A549 (cell line): ENCODE results near the gene CSNK2A3. TPM values are rescaled to one million over a fixed set of nuclear protein-coding genes. Genes with fewer than 3 reads are reported as not detected.

Source experiments
- ATAC-seq, 2 experiments: fragments of 200-7000 bp in 1 of 2; fragments of >200 bp in 1 of 2; cut with Nextera tagmentation in 1 of 2; cut with Tn5 transposase in 1 of 2; 3 replicates each; pipeline versions ENCODE4 v1.8.0 to v1.9.1; 2018 to 2020; ENCODE audit warnings: mild to moderate bottlenecking in 1 of 2, moderate library complexity in 1 of 2
- CTCF ChIA-PET: fragments of 300-600 bp; sonication (Branson Sonifier 250); formaldehyde crosslinking; extraction: SDS; loops from one replicate; lab custom pipeline; 2021; ENCODE audit warnings: antibody characterized with exemption, inconsistent platforms; lab: Yijun Ruan, JAX
- POLR2A ChIA-PET: fragments of 350-600 bp; formaldehyde crosslinking; extraction: SDS; loops from one replicate; lab custom pipeline; 2021; ENCODE audit warnings: antibody characterized with exemption, inconsistent platforms; lab: Yijun Ruan, JAX
- DNase-seq, 2 experiments: peaks; one replicate each; pipeline versions ENCODE4 v3.0.0 to v3.0.0-alpha.2; 2011 to 2016; ENCODE audit warnings: low read depth in 1 of 2, low spot score in 1 of 2
- FAIRE-seq: peaks from 2 replicates; lab custom pipeline; 2011; peaks lifted over from hg19 to GRCh38; lab: Jason Lieb, UNC
- H3K27ac ChIP-seq, 2 experiments: fragments of >200 bp; sonication (Bioruptor Twin); formaldehyde crosslinking; 3 replicates each; pipeline ENCODE4 v1.5.1; 2016 to 2017
- H3K4me1 ChIP-seq: fragments of >200 bp; sonication (Bioruptor Twin); formaldehyde crosslinking; 3 replicates; pipeline ENCODE4 v1.6.1; 2016
- H3K4me2 ChIP-seq: fragments of >200 bp; sonication (Bioruptor Twin); formaldehyde crosslinking; 3 replicates; pipeline ENCODE4 v1.6.1; 2016
- H3K4me3 ChIP-seq: fragments of >200 bp; sonication (Bioruptor Twin); formaldehyde crosslinking; 3 replicates; pipeline ENCODE4 v1.5.1; 2016
- H3K9me3 ChIP-seq: fragments of >200 bp; sonication (Bioruptor Twin); formaldehyde crosslinking; 3 replicates; pipeline ENCODE4 v1.6.1; 2016
- BHLHE40 ChIP-seq: IDR thresholded peaks from 2 replicates; pipeline ENCODE4 v1.6.1; 2012; ENCODE audit warnings: low read depth, low read length, inconsistent platforms
- CBX2 ChIP-seq: fragments of 200-600 bp; sonication (generic); IDR thresholded peaks from 2 replicates; pipeline ENCODE4 v1.6.1; 2016; ENCODE audit warnings: low read depth, mild to moderate bottlenecking, borderline replicate concordance
- CBX8 ChIP-seq: fragments of 200-600 bp; sonication (generic); IDR thresholded peaks from 2 replicates; pipeline ENCODE4 v1.6.1; 2016
- CHD2 ChIP-seq: fragments of 150-350 bp; IDR thresholded peaks from 2 replicates; pipeline ENCODE4 v1.6.1; 2014; ENCODE audit warnings: low read length; ENCODE audit not compliant: partially characterized antibody
- EHF ChIP-seq: fragments of 250-450 bp; sonication (Bioruptor Pico); IDR thresholded peaks from 2 replicates; pipeline ENCODE4 v1.5.0; 2020; ENCODE audit warnings: mild to moderate bottlenecking
- EHMT2 ChIP-seq: fragments of 200-600 bp; sonication (generic); IDR thresholded peaks from 2 replicates; pipeline ENCODE4 v1.6.1; 2016; ENCODE audit warnings: antibody characterized with exemption, low read depth, mild to moderate bottlenecking, moderate library complexity
- ESRRA ChIP-seq: fragments of 150-350 bp; IDR thresholded peaks from 2 replicates; pipeline ENCODE4 v1.6.1; 2014; ENCODE audit warnings: mild to moderate bottlenecking, low read length, borderline replicate concordance
- FOSL2 ChIP-seq, 2 experiments: fragments of 450-650 bp in 1 of 2; fragments of >200 bp in 1 of 2; sonication (Bioruptor Twin) in 1 of 2; formaldehyde crosslinking; IDR thresholded peaks; 2 replicates each; pipeline versions ENCODE4 v1.5.0 to v1.6.1; 2016 to 2020; ENCODE audit warnings: mild to moderate bottlenecking in 1 of 2, moderate library complexity in 1 of 2
- HOXA7 ChIP-seq: fragments of 250-450 bp; sonication (Bioruptor Pico); IDR thresholded peaks from 2 replicates; pipeline ENCODE4 v1.5.0; 2020; ENCODE audit warnings: mild to moderate bottlenecking, moderate library complexity
- HOXB13 ChIP-seq: fragments of 250-450 bp; sonication (Bioruptor Pico); IDR thresholded peaks from 2 replicates; pipeline ENCODE4 v1.5.0; 2020; ENCODE audit warnings: low read depth, mild to moderate bottlenecking, moderate library complexity
- JUN ChIP-seq, 2 experiments: fragments of >200 bp; sonication (Bioruptor Twin); formaldehyde crosslinking; IDR thresholded peaks; 2 replicates in 1 of 2; 3 replicates in 1 of 2; pipeline ENCODE4 v1.6.1; 2016 to 2017
- JUNB ChIP-seq: fragments of >200 bp; sonication (Bioruptor Twin); formaldehyde crosslinking; IDR thresholded peaks from 2 replicates; pipeline ENCODE4 v1.6.1; 2016
- KDM5A ChIP-seq: fragments of 200-600 bp; sonication (generic); IDR thresholded peaks from 2 replicates; pipeline ENCODE4 v1.6.1; 2016; ENCODE audit warnings: antibody characterized with exemption, mild to moderate bottlenecking
- MAFK ChIP-seq: fragments of 450-650 bp; IDR thresholded peaks from 2 replicates; pipeline ENCODE4 v1.6.1; 2014; ENCODE audit not compliant: partially characterized antibody
- NFE2L2 ChIP-seq: fragments of 150-350 bp; conservative IDR thresholded peaks from 2 replicates; pipeline ENCODE4 v1.6.1; 2014; ENCODE audit warnings: low read length
- NR3C1 ChIP-seq: fragments of >200 bp; sonication (Bioruptor Twin); formaldehyde crosslinking; IDR thresholded peaks from 3 replicates; pipeline ENCODE4 v1.6.1; 2017
- POLR2A ChIP-seq: IDR thresholded peaks from 2 replicates; pipeline ENCODE4 v1.6.1; 2012; ENCODE audit warnings: mild to moderate bottlenecking, low read length
- RNF2 ChIP-seq: fragments of 200-600 bp; sonication (generic); IDR thresholded peaks from 2 replicates; pipeline ENCODE4 v1.6.1; 2016; ENCODE audit warnings: low read depth, mild to moderate bottlenecking, antibody characterized with exemption, moderate library complexity, borderline replicate concordance
- SREBF2 ChIP-seq: fragments of 450-650 bp; IDR thresholded peaks from 2 replicates; pipeline ENCODE4 v1.6.1; 2014; ENCODE audit warnings: mild to moderate bottlenecking, moderate library complexity
- TFCP2L1 ChIP-seq: fragments of 250-450 bp; sonication (Bioruptor Pico); IDR thresholded peaks from 2 replicates; pipeline ENCODE4 v1.5.0; 2021; ENCODE audit warnings: mild to moderate bottlenecking
- ZC3H11A ChIP-seq: fragments of 450-650 bp; IDR thresholded peaks from 2 replicates; pipeline ENCODE4 v1.6.1; 2014; ENCODE audit warnings: antibody characterized with exemption, mild to moderate bottlenecking
- ZFP36 ChIP-seq: fragments of 450-650 bp; IDR thresholded peaks from 2 replicates; pipeline ENCODE4 v1.6.1; 2014; ENCODE audit warnings: borderline replicate concordance; ENCODE audit not compliant: partially characterized antibody
- ZNF302 ChIP-seq: fragments of 250-450 bp; sonication (Bioruptor Pico); IDR thresholded peaks from 2 replicates; pipeline ENCODE4 v1.9.0; 2021; ENCODE audit warnings: inconsistent platforms, mild to moderate bottlenecking, moderate library complexity
- WGBS: methylation state at CpG from one replicate; pipeline ENCODE4 v1.1.6; 2017; ENCODE audit errors: missing lambda C conversion rate; 5-methylcytosine and 5-hydroxymethylcytosine counted together
- polyA plus RNA-seq, 4 experiments: library from polyadenylated mRNA; depleted of rRNA in 3 of 4; stranded (reverse); fragments of >200 nt; fragmentation: RNase III in 1 of 4; extraction: RNeasy Plus Mini Kit Qiagen cat#74134 plus additional on column Dnase treatment in 1 of 4; gene quantifications; 2 replicates in 3 of 4; 3 replicates in 1 of 4; pipeline ENCODE4 v1.2.3, GENCODE V29; 2011 to 2017
- TF ChIP-seq, protein P1 (sequence below): fragments of 450-650 bp; IDR thresholded peaks from 2 replicates; pipeline ENCODE4 v1.6.1; 2014; ENCODE audit warnings: antibody characterized with exemption
- TF ChIP-seq, protein P2 (sequence below): fragments of 250-450 bp; sonication (Bioruptor Pico); IDR thresholded peaks from 2 replicates; pipeline ENCODE4 v1.5.0; 2021; ENCODE audit warnings: mild to moderate bottlenecking, moderate library complexity, borderline replicate concordance
- TF ChIP-seq, protein P3 (sequence below): IDR thresholded peaks from 2 replicates; pipeline ENCODE4 v1.6.1; 2012
- TF ChIP-seq, protein P4 (sequence below): IDR thresholded peaks from 2 replicates; pipeline ENCODE4 v1.6.1; 2012; ENCODE audit warnings: low read depth, borderline replicate concordance

Gene CSNK2A3
- polyA plus RNA-seq, 2 of the 4 experiments (the other 2 are of a cell fraction) = 4.4 to 5.7 TPM

DNA sequence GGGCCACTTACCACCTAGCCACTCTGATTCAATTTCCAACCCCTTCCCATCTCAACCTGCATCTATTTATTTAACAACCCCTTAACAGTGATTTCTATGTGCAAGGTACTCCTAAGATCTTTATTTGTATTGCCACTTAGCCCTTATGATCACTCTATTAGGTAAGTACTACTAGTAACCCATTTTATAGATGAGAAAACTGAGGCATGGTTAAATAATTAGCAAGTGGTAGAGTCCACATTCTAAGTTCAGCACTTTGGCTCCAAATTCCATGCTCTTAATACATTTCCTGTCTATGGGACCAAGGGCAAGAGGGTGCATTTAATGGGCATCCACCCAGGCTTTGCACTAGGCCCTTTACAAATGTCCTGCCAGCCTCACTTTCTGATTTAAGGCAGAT lies 38.1 kb upstream of the CSNK2A3 start:
- TF ChIP-seq, protein P1, sequence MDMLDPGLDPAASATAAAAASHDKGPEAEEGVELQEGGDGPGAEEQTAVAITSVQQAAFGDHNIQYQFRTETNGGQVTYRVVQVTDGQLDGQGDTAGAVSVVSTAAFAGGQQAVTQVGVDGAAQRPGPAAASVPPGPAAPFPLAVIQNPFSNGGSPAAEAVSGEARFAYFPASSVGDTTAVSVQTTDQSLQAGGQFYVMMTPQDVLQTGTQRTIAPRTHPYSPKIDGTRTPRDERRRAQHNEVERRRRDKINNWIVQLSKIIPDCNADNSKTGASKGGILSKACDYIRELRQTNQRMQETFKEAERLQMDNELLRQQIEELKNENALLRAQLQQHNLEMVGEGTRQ = no peak
- TF ChIP-seq ZNF302 (no peak), EHF (CRISPR knock-in tag) (no peak), NR3C1 (no peak), MAFK (no peak), HOXA7 (CRISPR knock-in tag) (no peak), CBX8 (no peak), RNF2 (no peak), ZFP36 (no peak), CBX2 (no peak), KDM5A (no peak), CHD2 (no peak), BHLHE40 (no peak), SREBF2 (no peak), ESRRA (no peak), JUNB (no peak), JUN (IDR thresholded peaks at IDR 0.05) (no peak), EHMT2 (no peak)
- TF ChIP-seq, protein P2, sequence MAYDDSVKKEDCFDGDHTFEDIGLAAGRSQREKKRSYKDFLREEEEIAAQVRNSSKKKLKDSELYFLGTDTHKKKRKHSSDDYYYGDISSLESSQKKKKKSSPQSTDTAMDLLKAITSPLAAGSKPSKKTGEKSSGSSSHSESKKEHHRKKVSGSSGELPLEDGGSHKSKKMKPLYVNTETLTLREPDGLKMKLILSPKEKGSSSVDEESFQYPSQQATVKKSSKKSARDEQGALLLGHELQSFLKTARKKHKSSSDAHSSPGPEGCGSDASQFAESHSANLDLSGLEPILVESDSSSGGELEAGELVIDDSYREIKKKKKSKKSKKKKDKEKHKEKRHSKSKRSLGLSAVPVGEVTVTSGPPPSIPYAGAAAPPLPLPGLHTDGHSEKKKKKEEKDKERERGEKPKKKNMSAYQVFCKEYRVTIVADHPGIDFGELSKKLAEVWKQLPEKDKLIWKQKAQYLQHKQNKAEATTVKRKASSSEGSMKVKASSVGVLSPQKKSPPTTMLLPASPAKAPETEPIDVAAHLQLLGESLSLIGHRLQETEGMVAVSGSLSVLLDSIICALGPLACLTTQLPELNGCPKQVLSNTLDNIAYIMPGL (CRISPR knock-in tag) = no peak
- TF ChIP-seq, protein P3, sequence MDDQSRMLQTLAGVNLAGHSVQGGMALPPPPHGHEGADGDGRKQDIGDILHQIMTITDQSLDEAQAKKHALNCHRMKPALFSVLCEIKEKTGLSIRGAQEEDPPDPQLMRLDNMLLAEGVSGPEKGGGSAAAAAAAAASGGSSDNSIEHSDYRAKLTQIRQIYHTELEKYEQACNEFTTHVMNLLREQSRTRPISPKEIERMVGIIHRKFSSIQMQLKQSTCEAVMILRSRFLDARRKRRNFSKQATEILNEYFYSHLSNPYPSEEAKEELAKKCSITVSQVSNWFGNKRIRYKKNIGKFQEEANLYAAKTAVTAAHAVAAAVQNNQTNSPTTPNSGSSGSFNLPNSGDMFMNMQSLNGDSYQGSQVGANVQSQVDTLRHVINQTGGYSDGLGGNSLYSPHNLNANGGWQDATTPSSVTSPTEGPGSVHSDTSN = no peak
- no peak overlapping the region for H3K4me2 ChIP-seq
- H3K4me3 ChIP-seq = no peak overlapping the region
- DNase-seq (no peak), ATAC-seq (no peak), FAIRE-seq (no peak)
- ChIA-PET POLR2A (no interaction called here), CTCF (no interaction called here)
- H3K4me1 ChIP-seq = 0 out of 3 replicates have a peak, but pooled peaks cover 9% of the 10 kb centered on the region
- no peaks in the 10 kb centered on the region for H3K9me3 ChIP-seq
- H3K27ac ChIP-seq = no peak overlapping the region

DNA sequence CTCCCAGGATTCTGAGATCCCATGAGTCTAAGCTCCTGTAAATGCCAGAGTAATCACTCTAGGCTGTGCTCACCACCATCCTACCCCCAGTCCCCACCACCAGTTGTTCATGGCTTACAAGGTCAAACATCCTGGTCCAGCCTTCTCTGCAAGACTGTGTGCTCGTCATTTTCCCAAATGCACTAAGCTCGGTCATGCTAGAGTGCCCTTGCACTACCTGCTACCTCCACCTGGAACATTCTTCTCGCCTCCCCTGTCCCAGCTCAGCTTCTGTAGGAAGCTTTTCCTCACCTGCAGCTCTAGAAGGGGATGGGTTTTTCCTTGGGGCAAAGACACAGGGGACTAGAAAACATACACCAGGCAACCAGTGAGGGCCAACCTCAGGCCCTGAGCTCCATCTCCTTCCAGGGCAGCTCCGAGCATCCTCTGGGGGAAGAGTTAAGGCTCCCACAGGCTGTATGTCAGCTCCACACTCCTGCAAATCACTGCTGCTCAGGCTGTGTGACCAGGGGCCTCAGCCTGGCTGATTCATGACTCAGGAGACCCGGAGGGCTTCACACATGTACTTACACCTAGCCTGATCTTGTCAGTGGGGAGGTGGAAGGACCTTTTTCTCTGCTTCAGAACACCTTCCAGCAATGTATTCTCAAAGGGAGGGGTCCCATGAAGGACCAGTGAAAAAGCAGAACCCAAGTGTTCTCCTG lies 37.2 kb upstream of the CSNK2A3 start:
- no peak for TF ChIP-seq KDM5A
- no peak for TF ChIP-seq TFCP2L1
- no peak for TF ChIP-seq EHMT2
- TF ChIP-seq HOXA7 (CRISPR knock-in tag) = no peak
- no peak for TF ChIP-seq FOSL2 (IDR thresholded peaks at IDR 0.05)
- no peak for TF ChIP-seq FOSL2 (CRISPR knock-in tag; IDR thresholded peaks at IDR 0.05)
- TF ChIP-seq, protein P4, sequence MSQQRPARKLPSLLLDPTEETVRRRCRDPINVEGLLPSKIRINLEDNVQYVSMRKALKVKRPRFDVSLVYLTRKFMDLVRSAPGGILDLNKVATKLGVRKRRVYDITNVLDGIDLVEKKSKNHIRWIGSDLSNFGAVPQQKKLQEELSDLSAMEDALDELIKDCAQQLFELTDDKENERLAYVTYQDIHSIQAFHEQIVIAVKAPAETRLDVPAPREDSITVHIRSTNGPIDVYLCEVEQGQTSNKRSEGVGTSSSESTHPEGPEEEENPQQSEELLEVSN = no peak
- TF ChIP-seq NFE2L2 = no peak
- TF ChIP-seq POLR2A = no peak
- no peak for TF ChIP-seq ZC3H11A
- no peak for TF ChIP-seq HOXB13 (CRISPR knock-in tag)
- ChIA-PET POLR2A (no interaction called here), CTCF (interaction anchor here (0.5 kb wide), 1 partner anchor 1363 kb away, joined by 3 read pairs; no protein-coding TSS in a partner anchor)
- Histone ChIP-seq H3K4me1 (0 out of 3 replicates have a peak, but pooled peaks cover 8% of the 10 kb centered on the region), H3K4me3 (no peak overlapping the region), H3K9me3 (no peaks in the 10 kb centered on the region), H3K4me2 (no peak overlapping the region), H3K27ac (no peak overlapping the region)
- DNase-seq (no peak), ATAC-seq (peak in 1 of 2 experiments; percentile 42; a peak in 2 of 6 replicates), FAIRE-seq (no peak)
- WGBS = 90% methylated on average over 5 of the region's 5 CpGs
